SU-DHL-6 (cell line): ENCODE data around the gene ITGA2B.

Experiments
- H2AFZ ChIP-seq: fragments of 200-600 bp; sonication (generic); 2 replicates; pipeline ENCODE4 v1.6.1; 2014; ENCODE audit warnings: low read depth, mild to moderate bottlenecking, moderate library complexity, mixed read lengths, antibody characterized with exemption, low read length; ENCODE audit not compliant: severe bottlenecking
- H3F3A ChIP-seq: fragments of 200-600 bp; shearing (Covaris generic); 2 replicates; pipeline ENCODE4 v1.6.0; 2016; ENCODE audit warnings: antibody characterized with exemption, mild to moderate bottlenecking; ENCODE audit not compliant: insufficient read depth
- H3K27ac ChIP-seq: fragments of 200-600 bp; sonication (generic); 2 replicates; pipeline ENCODE4 v1.5.1; 2016; ENCODE audit warnings: low read depth, mild to moderate bottlenecking, low read length, moderate library complexity, mixed read lengths
- H3K27me3 ChIP-seq: fragments of 200-600 bp; sonication (generic), shearing (Covaris generic); 2 replicates; pipeline ENCODE4 v1.6.0; 2014; ENCODE audit warnings: mild to moderate bottlenecking, low read length
- H3K36me3 ChIP-seq: fragments of 200-600 bp; sonication (generic); 2 replicates; pipeline ENCODE4 v1.6.1; 2014; ENCODE audit warnings: mild to moderate bottlenecking, low read length, mixed read lengths
- H3K4me2 ChIP-seq: fragments of 300-600, 200-600 bp; shearing (Covaris generic), sonication (generic); 2 replicates; pipeline ENCODE4 v1.6.0; 2014; ENCODE audit warnings: low read length, low read depth, mild to moderate bottlenecking; ENCODE audit not compliant: poor library complexity, severe bottlenecking
- H3K4me3 ChIP-seq: fragments of 200-600 bp; sonication (generic); 2 replicates; pipeline ENCODE4 v1.5.1; 2014; ENCODE audit warnings: antibody characterized with exemption, low read length, mild to moderate bottlenecking, mixed read lengths; ENCODE audit not compliant: insufficient read depth, poor library complexity, severe bottlenecking
- H3K79me2 ChIP-seq: fragments of 200-600 bp; sonication (generic); 2 replicates; pipeline ENCODE4 v1.6.1; 2014; ENCODE audit warnings: mild to moderate bottlenecking, low read length, moderate library complexity; ENCODE audit not compliant: insufficient read depth
- H3K9ac ChIP-seq: fragments of 200-600 bp; sonication (generic); 2 replicates; pipeline ENCODE4 v1.7.0; 2014; ENCODE audit warnings: mild to moderate bottlenecking, low read length
- H3K9me2 ChIP-seq: fragments of 200-600 bp; sonication (generic); replicated peaks from 2 replicates; pipeline ENCODE4 v1.6.1; 2014; ENCODE audit warnings: low read length; ENCODE audit not compliant: insufficient read depth
- H3K9me3 ChIP-seq: fragments of 200-600 bp; sonication (generic); 2 replicates; pipeline ENCODE4 v1.6.1; 2014; ENCODE audit warnings: low read length, mixed read lengths; ENCODE audit not compliant: insufficient read depth
- H4K20me1 ChIP-seq: fragments of 200-600 bp; sonication (generic); 2 replicates; pipeline ENCODE4 v1.6.1; 2014; ENCODE audit warnings: low read depth, mild to moderate bottlenecking, antibody characterized with exemption, low read length, moderate library complexity, mixed read lengths
- EZH2phosphoT487 ChIP-seq: fragments of 200-600 bp; sonication (generic), shearing (Covaris generic); conservative IDR thresholded peaks from 2 replicates; pipeline ENCODE4 v1.6.1; 2018; ENCODE audit warnings: mild to moderate bottlenecking, antibody characterized with exemption, low read length, moderate library complexity, mixed read lengths
- TF ChIP-seq, protein P1 (sequence below): fragments of 200-600 bp; sonication (generic); IDR thresholded peaks from one replicate; pipeline ENCODE4 v1.5.1; 2017; ENCODE audit warnings: antibody characterized with exemption, mild to moderate bottlenecking, low read length, moderate library complexity; ENCODE audit not compliant: insufficient read depth, poor library complexity, severe bottlenecking

ITGA2B gene

DNA sequence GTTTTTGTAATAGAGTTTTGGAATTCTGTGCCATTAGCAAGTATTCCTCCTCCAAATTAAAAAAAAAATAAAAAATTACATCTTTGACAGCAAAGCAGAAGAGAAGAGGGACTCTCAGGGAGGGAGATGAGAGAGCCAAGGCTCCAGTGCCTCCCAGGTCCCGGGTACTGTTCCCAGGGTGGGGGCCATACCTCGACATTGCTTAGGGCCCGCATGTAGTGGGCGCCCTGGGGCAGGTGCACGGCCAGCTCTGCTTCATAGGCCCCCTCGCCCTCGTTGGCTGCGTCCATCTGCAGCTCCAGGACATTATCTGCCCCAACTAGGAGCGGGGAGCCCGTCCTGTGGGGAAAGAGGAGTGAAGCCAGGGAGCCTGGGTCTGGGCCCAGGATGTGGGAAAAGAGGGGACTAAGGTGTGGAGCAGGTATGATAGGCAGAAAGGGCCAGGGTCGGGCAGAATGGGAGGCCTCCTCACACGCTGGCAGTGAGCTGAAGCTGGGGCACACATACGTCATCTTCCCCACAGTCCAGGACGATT, 11.2 kb downstream of the ITGA2B start:
- no peaks in the 10 kb centered on the region for H3K9me3 ChIP-seq
- no peak overlapping the region for H3K9ac ChIP-seq
- no peak overlapping the region for H3K4me3 ChIP-seq
- no peak overlapping the region for H3K4me2 ChIP-seq
- H3K27ac ChIP-seq, result no peak overlapping the region
- H3K27me3 ChIP-seq, result no peaks in the 10 kb centered on the region
- H3F3A ChIP-seq, result no peaks in the 10 kb centered on the region
- no peaks in the 10 kb centered on the region for H3K79me2 ChIP-seq
- TF ChIP-seq, protein P1, sequence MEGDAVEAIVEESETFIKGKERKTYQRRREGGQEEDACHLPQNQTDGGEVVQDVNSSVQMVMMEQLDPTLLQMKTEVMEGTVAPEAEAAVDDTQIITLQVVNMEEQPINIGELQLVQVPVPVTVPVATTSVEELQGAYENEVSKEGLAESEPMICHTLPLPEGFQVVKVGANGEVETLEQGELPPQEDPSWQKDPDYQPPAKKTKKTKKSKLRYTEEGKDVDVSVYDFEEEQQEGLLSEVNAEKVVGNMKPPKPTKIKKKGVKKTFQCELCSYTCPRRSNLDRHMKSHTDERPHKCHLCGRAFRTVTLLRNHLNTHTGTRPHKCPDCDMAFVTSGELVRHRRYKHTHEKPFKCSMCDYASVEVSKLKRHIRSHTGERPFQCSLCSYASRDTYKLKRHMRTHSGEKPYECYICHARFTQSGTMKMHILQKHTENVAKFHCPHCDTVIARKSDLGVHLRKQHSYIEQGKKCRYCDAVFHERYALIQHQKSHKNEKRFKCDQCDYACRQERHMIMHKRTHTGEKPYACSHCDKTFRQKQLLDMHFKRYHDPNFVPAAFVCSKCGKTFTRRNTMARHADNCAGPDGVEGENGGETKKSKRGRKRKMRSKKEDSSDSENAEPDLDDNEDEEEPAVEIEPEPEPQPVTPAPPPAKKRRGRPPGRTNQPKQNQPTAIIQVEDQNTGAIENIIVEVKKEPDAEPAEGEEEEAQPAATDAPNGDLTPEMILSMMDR, result no peak
- no peak for TF ChIP-seq EZH2phosphoT487
- no peaks in the 10 kb centered on the region for H3K9me2 ChIP-seq
- no peak overlapping the region for H2AFZ ChIP-seq
- no peaks in the 10 kb centered on the region for H3K36me3 ChIP-seq
- H4K20me1 ChIP-seq, result no peaks in the 10 kb centered on the region

DNA sequence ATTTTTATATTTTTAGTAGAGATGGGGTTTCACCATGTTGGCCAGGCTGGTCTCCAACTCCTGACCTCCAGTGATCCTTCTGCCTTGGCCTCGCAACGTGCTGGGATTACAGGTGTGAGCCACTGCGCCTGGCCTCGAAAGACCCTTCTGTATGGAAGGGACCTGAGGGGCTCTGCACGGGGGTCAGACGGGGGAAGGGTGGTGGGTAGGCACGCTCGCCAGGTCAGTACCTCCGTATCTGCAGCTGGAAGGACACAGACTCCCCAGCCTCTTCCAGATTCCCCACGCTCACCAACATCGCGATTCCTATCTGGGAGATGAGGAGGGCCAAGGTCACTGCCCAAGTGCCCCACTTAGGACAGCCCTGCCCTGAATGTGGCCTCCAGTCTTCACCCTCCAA, 12.7 kb downstream of the ITGA2B start:
- Histone ChIP-seq H3K27me3 (no peaks in the 10 kb centered on the region), H3F3A (no peaks in the 10 kb centered on the region), H3K9me2 (no peaks in the 10 kb centered on the region), H3K4me2 (no peak overlapping the region), H3K36me3 (no peaks in the 10 kb centered on the region), H3K9ac (no peak overlapping the region), H3K4me3 (no peak overlapping the region), H2AFZ (no peak overlapping the region), H3K79me2 (no peaks in the 10 kb centered on the region), H3K9me3 (no peaks in the 10 kb centered on the region), H3K27ac (no peak overlapping the region), H4K20me1 (no peaks in the 10 kb centered on the region)
- TF ChIP-seq EZH2phosphoT487, result no peak
- TF ChIP-seq, protein P1, result no peak

DNA sequence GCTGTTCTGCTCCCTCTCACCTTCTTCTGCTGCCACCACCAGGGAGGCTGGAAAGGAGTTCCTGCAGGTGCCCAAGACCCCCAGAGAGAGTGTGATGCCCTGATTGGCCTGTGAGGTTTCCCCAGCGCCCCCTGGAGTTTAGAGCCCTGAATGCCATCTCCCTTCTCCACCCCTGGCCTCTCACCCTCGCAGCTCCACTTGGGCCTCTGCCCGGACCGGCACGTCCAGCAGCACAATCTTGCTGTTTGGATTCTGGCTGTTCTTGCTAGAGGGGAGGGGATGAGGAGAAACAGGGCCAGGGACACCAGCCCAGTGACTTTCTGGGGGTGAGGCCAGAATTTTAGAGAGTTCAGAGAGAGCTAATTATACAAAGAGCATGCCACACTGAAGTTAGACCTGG, 13.3 kb downstream of the ITGA2B start:
- Histone ChIP-seq H3K4me3 (no peak overlapping the region), H4K20me1 (no peaks in the 10 kb centered on the region), H3K9me2 (no peaks in the 10 kb centered on the region), H3K9me3 (no peaks in the 10 kb centered on the region), H3K4me2 (no peak overlapping the region), H3K36me3 (no peaks in the 10 kb centered on the region), H2AFZ (no peak overlapping the region), H3K27ac (no peak overlapping the region), H3K9ac (no peak overlapping the region), H3F3A (no peaks in the 10 kb centered on the region), H3K79me2 (no peaks in the 10 kb centered on the region), H3K27me3 (no peaks in the 10 kb centered on the region)
- no peak for TF ChIP-seq EZH2phosphoT487
- TF ChIP-seq, protein P1, result peak; percentile 34
